ENCODE data around the gene ABHD11.

DNA sequence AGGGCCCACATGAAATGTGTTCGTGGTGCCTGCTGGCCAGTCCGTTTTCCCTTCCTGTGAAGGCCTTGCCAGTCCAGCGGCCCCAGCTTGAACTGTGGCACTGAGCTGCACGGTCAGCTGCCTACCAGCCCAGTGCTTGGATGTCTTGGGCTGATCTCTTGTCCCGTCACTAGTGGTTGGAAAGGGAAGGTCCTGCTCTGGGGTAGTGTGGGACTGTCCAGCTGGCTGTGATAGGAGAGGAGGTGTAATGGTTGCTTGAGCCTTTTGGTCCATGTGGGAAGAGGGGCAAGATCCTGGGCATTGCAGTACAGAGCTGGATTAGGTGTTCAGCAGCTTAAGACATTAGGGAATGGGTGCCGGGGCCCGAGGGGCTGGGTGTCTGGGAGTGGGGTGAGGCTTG is 40.2 kb downstream of the ABHD11 start:
- no peak for TF ChIP-seq CTCF (IDR thresholded peaks at IDR 0.05; ENCODE audit: low read length)
- TF ChIP-seq EZH2 (IDR thresholded peaks at IDR 0.05; ENCODE audit: borderline replicate concordance, low read length), result no peak

Data from OCI-LY1 (cell line).